Natural killer cell (primary cell): ENCODE measurements around the gene CA10. TPM values are rescaled to one million over a fixed set of nuclear protein-coding genes. Genes with fewer than 3 reads are reported as not detected.

ENCODE experiments used
- ATAC-seq, 3 donors: fragments of 150-1000 bp in 2 of 3; fragments of 200-7000 bp in 1 of 3; cut with Tn5 transposase; 1 replicate in 1 of 3; 2 replicates in 2 of 3; pipeline ENCODE4 v1.10.0; 2021; ENCODE audit warnings: mild to moderate bottlenecking in 2 of 3, moderate library complexity in 2 of 3
- DNase-seq, 2 donors: peaks; one replicate each; pipeline versions ENCODE4 v3.0.0 to v3.0.0-alpha.2; 2013 to 2021; ENCODE audit warnings: mixed read lengths in 1 of 2
- H3K27ac ChIP-seq: one replicate; pipeline ENCODE4 v1.5.1; 2013; ENCODE audit warnings: mild to moderate bottlenecking, low read length
- H3K27me3 ChIP-seq: one replicate; pipeline ENCODE4 v1.6.1; 2013; ENCODE audit warnings: low read length; ENCODE audit not compliant: control insufficient read depth, insufficient read depth
- H3K36me3 ChIP-seq: one replicate; pipeline ENCODE4 v1.6.1; 2013; ENCODE audit warnings: low read length; ENCODE audit not compliant: control insufficient read depth, insufficient read depth
- H3K4me1 ChIP-seq: one replicate; pipeline ENCODE4 v1.6.1; 2013; ENCODE audit warnings: low read length; ENCODE audit not compliant: control insufficient read depth, insufficient read depth
- H3K4me3 ChIP-seq: one replicate; pipeline ENCODE4 v1.5.1; 2013; ENCODE audit warnings: low read length
- H3K9me3 ChIP-seq: one replicate; pipeline ENCODE4 v1.6.1; 2013; ENCODE audit warnings: low read length; ENCODE audit not compliant: control insufficient read depth, insufficient read depth
- H3K27ac Mint-ChIP-seq, 2 donors: one replicate each; pipeline ENCODE4 v1.8.0; 2022; ENCODE audit warnings: mild to moderate bottlenecking in 2 of 2, mixed read lengths in 2 of 2, moderate library complexity in 1 of 2
- H3K27me3 Mint-ChIP-seq, 2 donors: one replicate each; pipeline ENCODE4 v1.8.0; 2022; ENCODE audit warnings: low read depth in 2 of 2, mixed read lengths in 2 of 2
- H3K36me3 Mint-ChIP-seq: one replicate; pipeline ENCODE4 v1.8.0; 2022; ENCODE audit warnings: mixed read lengths
- H3K4me1 Mint-ChIP-seq, 2 donors: one replicate each; pipeline ENCODE4 v1.8.0; 2022; ENCODE audit warnings: mixed read lengths in 2 of 2
- H3K4me3 Mint-ChIP-seq: one replicate; pipeline ENCODE4 v1.8.0; 2022; ENCODE audit warnings: mild to moderate bottlenecking, moderate library complexity, mixed read lengths
- H3K9me3 Mint-ChIP-seq, 2 donors: one replicate each; pipeline ENCODE4 v1.8.0; 2022; ENCODE audit warnings: mixed read lengths in 2 of 2
- WGBS: methylation state at CpG from one replicate; pipeline ENCODE4 v1.1.7; 2013; ENCODE audit warnings: missing lambda C conversion rate; ENCODE audit not compliant: insufficient coverage; 5-methylcytosine and 5-hydroxymethylcytosine counted together
- intact Hi-C: fragments of 100-400 bp; cut with micrococcal nuclease; formaldehyde crosslinking; loops from one replicate; pipeline ENCODE4 v1.14.2; 2022
- total RNA-seq, 4 donors: library from RNA; stranded (reverse); fragments of 120-200 nt in 1 of 4; gene quantifications; one replicate each; pipeline versions ENCODE4 v1.2.3 to v1.2.4, GENCODE V29; 2013 to 2022
- TF ChIP-seq, protein P1 (sequence below): fragments of 200-600 bp; IDR thresholded peaks from one replicate; pipeline ENCODE4 v1.8.0; 2022; ENCODE audit warnings: antibody characterized with exemption

The CA10 gene
- total RNA-seq, 3 donors from 2014 or later (not counting 1 experiment from before 2014, with no cell fraction given): not detected

- ATAC-seq (no peak), DNase-seq (no peak)
- peaks cover 3% of the 10 kb centered on the region for H3K36me3 Mint-ChIP-seq
- peaks cover 0 to 6% of the 10 kb centered on the region in 2 donors for H3K9me3 Mint-ChIP-seq
- Histone ChIP-seq H3K36me3 (no peaks in the 10 kb centered on the region), H3K9me3 (no peaks in the 10 kb centered on the region), H3K27me3 (no peaks in the 10 kb centered on the region), H3K4me1 (no peaks in the 10 kb centered on the region), H3K27ac (no peak overlapping the region), H3K4me3 (no peak overlapping the region)
- H3K4me1 Mint-ChIP-seq: no peaks in the 10 kb centered on the region
- no peaks in the 10 kb centered on the region for H3K27me3 Mint-ChIP-seq
- 80% methylated on average over 4 of the region's 4 CpGs for WGBS
- TF ChIP-seq, protein P1, sequence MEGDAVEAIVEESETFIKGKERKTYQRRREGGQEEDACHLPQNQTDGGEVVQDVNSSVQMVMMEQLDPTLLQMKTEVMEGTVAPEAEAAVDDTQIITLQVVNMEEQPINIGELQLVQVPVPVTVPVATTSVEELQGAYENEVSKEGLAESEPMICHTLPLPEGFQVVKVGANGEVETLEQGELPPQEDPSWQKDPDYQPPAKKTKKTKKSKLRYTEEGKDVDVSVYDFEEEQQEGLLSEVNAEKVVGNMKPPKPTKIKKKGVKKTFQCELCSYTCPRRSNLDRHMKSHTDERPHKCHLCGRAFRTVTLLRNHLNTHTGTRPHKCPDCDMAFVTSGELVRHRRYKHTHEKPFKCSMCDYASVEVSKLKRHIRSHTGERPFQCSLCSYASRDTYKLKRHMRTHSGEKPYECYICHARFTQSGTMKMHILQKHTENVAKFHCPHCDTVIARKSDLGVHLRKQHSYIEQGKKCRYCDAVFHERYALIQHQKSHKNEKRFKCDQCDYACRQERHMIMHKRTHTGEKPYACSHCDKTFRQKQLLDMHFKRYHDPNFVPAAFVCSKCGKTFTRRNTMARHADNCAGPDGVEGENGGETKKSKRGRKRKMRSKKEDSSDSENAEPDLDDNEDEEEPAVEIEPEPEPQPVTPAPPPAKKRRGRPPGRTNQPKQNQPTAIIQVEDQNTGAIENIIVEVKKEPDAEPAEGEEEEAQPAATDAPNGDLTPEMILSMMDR: no peak
- no peak overlapping the region for H3K27ac Mint-ChIP-seq
- H3K4me3 Mint-ChIP-seq: no peak overlapping the region
- intact Hi-C loops: no loop called here
These were observed 232.1 kb downstream of the CA10 start for GRCh38 chr17:51926448-51926847.

DNA sequence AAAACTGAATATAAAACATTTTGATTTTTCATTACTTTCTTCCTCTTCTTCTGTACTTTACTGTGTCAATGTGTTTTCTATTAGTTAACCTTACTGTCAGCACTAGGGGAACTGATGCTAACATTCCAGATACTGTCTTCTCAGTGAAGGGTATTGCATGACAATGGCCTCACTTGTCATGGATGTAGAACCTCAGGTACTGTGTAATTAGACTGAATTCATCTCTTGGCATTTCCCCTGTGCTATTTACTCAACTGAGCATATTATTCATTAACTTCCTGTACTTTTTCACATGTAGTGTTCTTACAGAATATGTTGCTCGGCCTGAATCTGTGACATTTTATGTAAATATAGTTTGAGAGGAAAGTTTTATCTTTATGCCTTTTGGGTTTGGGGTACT lies 237.0 kb downstream of the CA10 start:
- Mint-ChIP-seq H3K4me3 (no peak overlapping the region), H3K27ac (no peak overlapping the region), H3K4me1 (no peaks in the 10 kb centered on the region), H3K9me3 (peaks cover 0 to 6% of the 10 kb centered on the region in 2 donors), H3K27me3 (no peaks in the 10 kb centered on the region), H3K36me3 (no peaks in the 10 kb centered on the region)
- Histone ChIP-seq H3K4me3 (no peak overlapping the region), H3K27ac (no peak overlapping the region), H3K4me1 (no peaks in the 10 kb centered on the region), H3K9me3 (no peaks in the 10 kb centered on the region), H3K27me3 (no peaks in the 10 kb centered on the region), H3K36me3 (no peaks in the 10 kb centered on the region)
- intact Hi-C loops: no loop called here
- ATAC-seq: no peak
- no CpG with 5 or more reads among the region's 1 CpG for WGBS
- no peak for DNase-seq
- TF ChIP-seq, protein P1: no peak

DNA sequence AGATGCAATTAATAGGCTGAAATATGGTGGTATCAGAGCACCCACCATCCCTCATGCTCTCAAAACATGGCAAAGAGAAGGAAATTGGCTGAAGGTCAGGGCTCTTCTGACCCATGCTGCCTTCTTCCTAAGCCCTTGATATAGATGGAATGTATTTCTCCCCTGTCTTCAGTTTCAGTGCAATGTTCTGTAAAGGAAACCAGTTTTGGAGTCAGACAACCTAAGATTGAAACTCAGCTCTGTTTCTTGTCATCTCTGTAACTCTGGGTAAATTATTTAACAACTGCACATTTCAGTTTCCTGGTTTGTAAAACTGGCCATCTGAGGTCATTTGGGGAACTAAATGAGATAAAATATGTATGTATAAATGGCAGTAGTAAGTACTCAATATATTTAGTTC lies 243.9 kb downstream of the CA10 start:
- no peaks in the 10 kb centered on the region for H3K27me3 Mint-ChIP-seq
- TF ChIP-seq, protein P1: no peak
- H3K36me3 ChIP-seq: no peaks in the 10 kb centered on the region

GRCh38 chr17:51913491-51914205 lies 244.9 kb downstream of the CA10 start:
- ATAC-seq: no peak
- Histone ChIP-seq H3K4me3 (no peak overlapping the region), H3K4me1 (no peaks in the 10 kb centered on the region), H3K36me3 (no peaks in the 10 kb centered on the region), H3K9me3 (no peaks in the 10 kb centered on the region), H3K27me3 (no peaks in the 10 kb centered on the region), H3K27ac (no peak overlapping the region)
- Mint-ChIP-seq H3K27me3 (no peaks in the 10 kb centered on the region), H3K4me3 (no peak overlapping the region), H3K9me3 (no peaks in the 10 kb centered on the region), H3K27ac (no peak overlapping the region), H3K36me3 (no peaks in the 10 kb centered on the region), H3K4me1 (no peaks in the 10 kb centered on the region)
- DNase-seq: no peak
- 51% methylated on average over 2 of the region's 4 CpGs for WGBS
- TF ChIP-seq, protein P1: no peak
- intact Hi-C loops: no loop called here

More for the DNA sequence above, 243.9 kb downstream of the CA10 start:
- Mint-ChIP-seq H3K4me3 (no peak overlapping the region), H3K27ac (no peak overlapping the region), H3K4me1 (no peaks in the 10 kb centered on the region), H3K36me3 (no peaks in the 10 kb centered on the region), H3K9me3 (no peaks in the 10 kb centered on the region)
- Histone ChIP-seq H3K27ac (no peak overlapping the region), H3K27me3 (no peaks in the 10 kb centered on the region), H3K4me1 (no peaks in the 10 kb centered on the region), H3K9me3 (no peaks in the 10 kb centered on the region), H3K4me3 (no peak overlapping the region)
- no peak for DNase-seq
- no peak for ATAC-seq
- intact Hi-C loops: no loop called here
